Nephron progenitor cell (in vitro differentiated cells): ENCODE measurements around the gene MARCHF5.

Experiments
- DNase-seq: peaks from one replicate; pipeline ENCODE4 v3.0.0; 2021
- H3K27ac Mint-ChIP-seq: 2 replicates; pipeline ENCODE4 v1.8.0; 2021; ENCODE audit warnings: mild to moderate bottlenecking, moderate library complexity, mixed read lengths
- H3K27me3 Mint-ChIP-seq: 2 replicates; pipeline ENCODE4 v1.8.0; 2021; ENCODE audit warnings: mild to moderate bottlenecking, low read depth, mixed read lengths; ENCODE audit not compliant: poor library complexity
- H3K36me3 Mint-ChIP-seq: 2 replicates; pipeline ENCODE4 v1.8.0; 2021; ENCODE audit warnings: low read depth, mixed read lengths
- H3K4me1 Mint-ChIP-seq: 2 replicates; pipeline ENCODE4 v1.8.0; 2021; ENCODE audit warnings: mixed read lengths
- H3K4me3 Mint-ChIP-seq: 2 replicates; pipeline ENCODE4 v1.8.0; 2021; ENCODE audit warnings: mild to moderate bottlenecking, moderate library complexity, mixed read lengths
- H3K9me3 Mint-ChIP-seq: 2 replicates; pipeline ENCODE4 v1.8.0; 2021; ENCODE audit warnings: mild to moderate bottlenecking, moderate library complexity, mixed read lengths
- CTCF ChIP-seq: fragments of 200-600 bp; sonication (generic); IDR thresholded peaks from 2 replicates; pipeline ENCODE4 v1.5.0; 2021; ENCODE audit warnings: antibody characterized with exemption

Gene MARCHF5

GRCh38 chr10:92290837-92291615 is at the start of gene MARCHF5, which contains the start of gene CPEB3:
TSS of gene MARCHF5 (plus strand) at chr10:92291167. CDS start at chr10:92291495, 328 bp downstream.
TSS of gene CPEB3 (minus strand) at chr10:92291078. CDS start at chr10:92240350, 50,728 bp downstream.
- peaks cover 23% of the 10 kb centered on the region for H3K36me3 Mint-ChIP-seq
- peak within 1 kb of the TSS; percentile 84 for H3K27ac Mint-ChIP-seq
- TF ChIP-seq CTCF = peak; percentile 59
- peaks cover 28% of the 10 kb centered on the region for H3K4me1 Mint-ChIP-seq
- H3K9me3 Mint-ChIP-seq = no peaks in the 10 kb centered on the region
- peak; percentile 93 for DNase-seq
- peaks cover 4% of the 10 kb centered on the region for H3K27me3 Mint-ChIP-seq
- peak within 1 kb of the TSS; percentile 93 for H3K4me3 Mint-ChIP-seq

- Mint-ChIP-seq H3K27me3 (peaks cover 63% of the 10 kb centered on the region), H3K4me1 (peaks cover 37% of the 10 kb centered on the region), H3K9me3 (no peaks in the 10 kb centered on the region), H3K36me3 (no peaks in the 10 kb centered on the region), H3K4me3 (peak overlapping the region; percentile 88), H3K27ac (no peak overlapping the region)
- no peak for DNase-seq
- TF ChIP-seq CTCF = no peak
Measured at GRCh38 chr10:92241501-92241900, 49.5 kb upstream of the MARCHF5 start.

- Mint-ChIP-seq H3K27me3 (peaks cover 54% of the 10 kb centered on the region), H3K9me3 (no peaks in the 10 kb centered on the region), H3K27ac (no peak overlapping the region), H3K4me1 (peaks cover 37% of the 10 kb centered on the region), H3K36me3 (no peaks in the 10 kb centered on the region), H3K4me3 (peak overlapping the region; percentile 67)
- TF ChIP-seq CTCF = no peak
- no peak for DNase-seq
Measured at GRCh38 chr10:92242380-92242779, 48.6 kb upstream of the MARCHF5 start.

- Mint-ChIP-seq H3K27me3 (peaks cover 47% of the 10 kb centered on the region), H3K4me1 (peaks cover 37% of the 10 kb centered on the region), H3K36me3 (no peaks in the 10 kb centered on the region), H3K4me3 (peak overlapping the region; percentile 67), H3K9me3 (no peaks in the 10 kb centered on the region), H3K27ac (no peak overlapping the region)
- TF ChIP-seq CTCF = no peak
- peak; percentile 43 for DNase-seq
Measured at GRCh38 chr10:92242910-92243671, 47.9 kb upstream of the MARCHF5 start.

GRCh38 chr10:92244796-92245195 is 46.2 kb upstream of the MARCHF5 start:
- Mint-ChIP-seq H3K36me3 (no peaks in the 10 kb centered on the region), H3K27ac (no peak overlapping the region), H3K4me1 (peaks cover 29% of the 10 kb centered on the region), H3K9me3 (no peaks in the 10 kb centered on the region), H3K4me3 (no peak overlapping the region), H3K27me3 (peaks cover 30% of the 10 kb centered on the region)
- TF ChIP-seq CTCF = no peak
- DNase-seq = no peak
